HG03108 (cell line): ENCODE data around the gene COX10.
"Not testable (repeated sequence)": the region's sequence is repeated elsewhere in the genome, so short reads cannot be mapped to it uniquely, and the experiment has no call there.

Experiments
- ATAC-seq: cut with Tn5 transposase; IDR thresholded peaks from one replicate; pipeline ENCODE4 v1.9.1; 2021; ENCODE audit warnings: moderate library complexity; ENCODE audit not compliant: unreplicated experiment

Gene COX10

DNA sequence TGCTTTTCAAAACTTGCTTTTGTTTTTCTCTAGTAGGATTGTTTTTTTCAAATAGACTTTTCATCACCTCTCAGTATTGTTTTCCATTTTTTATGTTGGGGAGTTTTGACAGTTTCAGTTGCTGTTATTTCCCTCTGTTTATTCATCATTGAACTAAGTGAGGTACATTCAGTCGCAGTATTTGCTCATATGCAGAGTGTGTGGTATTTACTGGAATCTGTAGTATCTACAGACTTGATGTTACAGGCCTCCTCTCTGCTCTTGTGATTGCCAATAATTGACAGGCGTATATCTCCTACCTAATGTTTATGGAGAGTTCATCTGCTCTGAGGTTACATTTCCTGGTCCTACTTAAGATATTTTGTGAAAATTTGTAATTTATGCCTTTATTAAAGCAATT is 49.6 kb downstream of the COX10 start:
- ATAC-seq, result no peak

DNA sequence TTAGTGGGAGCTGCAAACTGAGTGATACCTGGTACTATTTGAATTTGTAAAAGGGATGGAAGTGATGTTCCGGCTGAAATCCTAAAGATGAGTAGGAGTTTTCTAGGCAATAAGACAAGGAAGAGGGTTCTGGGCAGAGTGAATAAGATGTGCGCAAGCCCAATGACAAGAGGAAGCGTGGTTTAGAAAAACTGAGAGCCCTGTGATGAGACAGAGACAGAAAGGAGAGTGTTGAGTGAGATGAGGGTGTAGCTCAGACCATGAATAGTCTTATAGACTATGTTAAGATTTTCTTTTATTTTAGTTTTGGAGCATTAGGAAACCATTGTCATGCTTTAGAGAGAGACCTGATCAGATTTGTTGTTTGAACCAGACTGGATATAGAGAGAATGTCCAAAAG is 50.2 kb downstream of the COX10 start:
- ATAC-seq, result no peak

DNA sequence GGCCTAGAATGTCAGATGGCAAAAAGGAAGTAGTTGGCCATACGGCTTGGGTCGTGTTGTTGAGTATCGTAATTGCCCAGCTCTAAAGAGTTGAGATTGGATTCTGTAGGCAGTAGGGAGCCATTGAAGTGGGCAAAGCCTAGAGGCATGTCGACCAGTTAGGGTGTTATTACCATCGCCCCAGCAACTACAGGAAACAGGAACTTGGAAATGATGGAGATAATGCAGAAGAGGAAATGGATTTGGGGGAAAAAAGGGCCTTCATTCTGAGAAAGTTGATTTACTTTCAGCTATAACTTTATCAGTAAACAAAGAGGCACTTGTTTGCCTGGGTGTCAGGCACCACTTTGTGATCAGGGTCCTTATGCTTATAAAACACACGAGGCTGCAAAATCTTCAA is 52.6 kb downstream of the COX10 start:
- no peak for ATAC-seq

DNA sequence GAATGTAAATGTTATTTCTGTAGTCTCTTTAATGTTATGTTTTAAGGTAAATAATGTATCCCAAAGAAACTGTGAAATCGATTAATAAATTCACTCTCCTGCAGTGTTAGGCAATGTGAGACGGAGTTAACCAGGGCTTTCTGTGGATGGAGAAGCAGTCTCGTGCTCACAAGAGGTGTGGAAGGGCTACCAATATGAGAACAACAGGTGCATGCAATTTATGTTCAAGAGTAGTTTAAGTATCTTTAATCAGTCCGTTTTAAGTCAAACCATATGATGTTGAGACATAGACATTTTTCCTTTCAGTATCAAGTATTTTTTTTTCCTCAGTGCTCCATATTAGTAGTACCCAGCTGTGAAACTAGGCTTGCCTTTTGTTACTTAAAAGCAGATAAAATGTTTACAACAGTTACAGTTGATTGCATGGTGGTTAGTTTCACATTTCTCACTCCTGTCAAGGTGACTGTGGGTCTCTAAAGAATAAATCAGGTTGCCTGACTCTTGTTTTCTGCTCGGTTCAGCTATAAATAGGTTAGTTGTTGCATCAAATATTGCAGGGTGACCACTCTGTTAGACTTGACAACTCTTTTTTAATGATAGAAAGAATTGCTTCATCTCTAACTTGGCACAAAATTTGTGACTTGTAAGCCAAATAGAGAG is 54.4 kb downstream of the COX10 start:
- ATAC-seq, result no peak

DNA sequence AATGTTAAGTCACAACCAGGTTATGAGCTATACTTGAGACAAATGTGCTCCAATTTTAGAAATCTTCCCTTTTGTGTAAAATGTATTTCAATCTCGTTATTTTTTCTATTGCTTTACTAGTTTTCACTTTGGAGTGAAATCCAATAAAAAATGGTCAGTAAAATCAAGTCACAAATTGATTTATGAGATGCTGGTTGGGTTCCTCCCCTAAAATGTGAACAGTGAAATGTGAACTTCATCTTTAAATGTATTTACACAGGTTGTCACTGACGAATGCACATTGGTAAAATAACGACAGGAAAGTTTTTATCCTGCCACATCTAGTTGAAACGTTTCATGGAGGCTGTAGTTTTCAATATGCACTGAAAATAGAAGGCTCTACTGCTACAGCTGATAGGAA is 55.5 kb downstream of the COX10 start:
- no peak for ATAC-seq

DNA sequence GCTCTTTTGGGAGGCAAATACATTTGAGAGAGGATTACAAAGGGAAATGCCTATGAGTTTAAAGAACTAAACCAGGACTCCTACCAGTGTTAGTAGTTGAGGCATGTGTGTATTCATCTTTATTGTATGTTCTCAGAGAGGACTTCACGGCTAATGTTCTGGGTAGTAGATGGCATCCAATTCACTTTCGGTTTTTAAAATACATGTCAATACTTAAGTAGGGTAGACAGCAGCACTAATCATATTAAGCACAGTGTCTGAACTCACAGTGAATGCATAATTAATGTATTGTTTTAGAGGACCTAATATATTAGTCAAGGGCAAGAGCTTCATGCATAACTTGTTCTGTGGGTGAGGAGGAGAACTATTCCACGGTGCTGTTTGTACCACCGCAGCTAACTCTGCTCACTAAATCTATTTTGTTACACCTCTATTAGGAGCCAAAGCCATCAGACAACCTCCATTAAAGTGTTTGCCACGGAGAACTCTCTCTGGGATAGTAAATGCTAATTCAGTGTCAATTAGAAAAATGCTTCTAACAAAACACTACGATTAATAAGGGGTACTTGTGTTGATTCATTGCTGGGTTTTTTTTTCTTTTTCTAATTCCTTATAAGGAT is 56.3 kb downstream of the COX10 start:
- no peak for ATAC-seq

DNA sequence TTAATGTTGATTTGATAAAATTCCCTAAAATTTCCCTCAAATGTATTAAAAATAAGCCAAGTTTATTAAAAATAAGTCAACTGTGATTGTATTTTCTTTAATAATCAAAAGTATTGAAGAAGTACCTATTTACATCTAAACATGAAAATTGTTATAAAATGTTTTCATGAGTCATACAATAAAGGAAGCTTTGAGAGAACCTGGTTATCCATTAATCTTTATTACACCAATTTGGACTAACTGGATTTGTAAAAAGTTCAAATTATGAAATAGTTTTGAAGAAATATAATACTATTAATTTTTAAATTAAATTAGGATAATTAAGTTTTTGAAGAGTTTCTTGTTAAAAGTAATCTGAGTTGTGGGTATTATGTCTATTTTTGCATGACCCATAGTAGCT is 63.8 kb downstream of the COX10 start:
- no peak for ATAC-seq

DNA sequence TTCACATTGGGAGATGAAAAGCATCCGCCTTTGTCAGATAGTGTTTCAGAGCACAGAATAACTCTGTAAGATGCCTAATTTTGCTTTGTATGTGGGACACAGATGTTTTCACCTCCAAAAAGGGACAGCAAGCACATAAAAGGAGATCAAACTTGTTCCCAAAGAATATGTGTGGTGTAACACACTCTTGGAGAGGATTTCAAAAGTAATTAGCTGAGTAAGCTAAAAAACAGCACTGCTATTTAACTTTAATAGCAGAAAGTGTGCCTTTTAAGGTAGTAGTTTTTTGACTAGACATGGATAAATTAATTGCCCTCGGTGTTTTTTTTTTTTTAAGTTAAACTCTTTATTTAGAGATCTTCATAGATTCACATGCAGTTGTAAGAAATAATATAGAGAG is 65.2 kb downstream of the COX10 start:
- ATAC-seq, result no peak

DNA sequence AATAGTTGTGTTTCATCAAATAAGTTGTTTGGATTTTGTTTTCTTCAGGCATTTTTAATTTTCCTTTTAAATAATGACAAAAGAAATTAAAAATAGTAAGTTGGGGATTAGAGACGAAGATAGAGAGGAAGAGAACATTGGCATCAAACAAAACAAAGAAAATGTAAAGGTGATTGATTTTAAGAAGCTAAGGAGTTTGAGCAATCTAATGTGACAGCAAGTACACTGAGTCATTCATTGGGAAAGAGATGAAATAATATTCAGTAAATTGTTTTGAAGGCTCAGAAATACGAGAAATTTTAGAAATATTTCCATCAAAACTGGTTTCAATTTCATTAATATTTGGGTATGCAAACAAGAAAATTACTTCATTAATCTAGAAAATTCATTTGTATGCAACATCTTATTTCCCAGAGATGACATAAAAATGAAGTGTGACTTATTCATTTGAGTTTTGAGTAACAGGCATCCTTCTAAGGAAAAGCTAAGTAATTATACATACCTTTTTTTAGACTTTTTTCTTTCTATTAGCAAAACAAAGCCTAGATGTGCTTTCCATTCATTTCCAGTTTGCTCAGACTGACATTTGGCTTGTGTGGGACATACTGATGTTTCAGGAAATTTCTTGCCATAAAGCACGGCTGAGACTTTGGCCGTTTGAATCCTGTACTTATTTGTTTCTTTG is 66.7 kb downstream of the COX10 start:
- no peak for ATAC-seq

DNA sequence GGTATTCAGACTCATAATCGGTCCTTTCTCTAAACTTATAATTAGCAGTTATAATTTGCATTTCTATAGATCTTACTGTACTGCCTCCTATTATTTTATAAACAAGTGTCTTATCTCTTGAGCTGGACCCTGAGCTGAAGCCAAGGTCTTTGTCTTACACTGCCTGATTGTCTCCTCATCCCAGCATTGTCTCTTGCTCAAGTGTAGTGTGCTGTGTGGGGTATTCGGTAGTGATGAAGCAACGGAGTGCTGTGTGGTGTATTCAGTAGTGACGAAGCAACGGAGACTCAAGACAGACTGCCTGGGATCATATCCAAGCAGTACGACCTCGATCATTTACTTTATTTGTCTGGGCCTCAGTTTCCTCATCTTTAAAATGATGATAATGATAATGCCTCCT is 69.3 kb downstream of the COX10 start:
- no peak for ATAC-seq

DNA sequence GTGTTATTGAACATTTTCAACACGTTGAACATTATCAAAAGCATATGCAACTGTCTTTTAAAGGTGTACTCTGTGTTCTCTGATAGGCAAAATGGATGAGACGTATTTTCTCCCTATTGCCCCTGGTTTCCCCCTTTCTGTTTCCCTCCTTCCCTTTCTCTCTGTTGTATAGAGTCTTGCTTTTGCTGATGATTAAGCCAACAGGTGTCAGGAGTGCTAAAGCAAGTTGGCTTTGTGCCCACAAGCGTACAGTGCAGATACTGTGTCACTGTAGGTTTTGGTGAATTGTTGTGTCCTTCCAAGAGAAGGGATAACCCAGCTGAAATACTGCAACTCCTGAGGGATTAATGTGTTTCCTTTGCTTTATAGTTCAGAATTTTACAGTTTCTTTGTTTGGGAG is 74.4 kb downstream of the COX10 start:
- no peak for ATAC-seq

DNA sequence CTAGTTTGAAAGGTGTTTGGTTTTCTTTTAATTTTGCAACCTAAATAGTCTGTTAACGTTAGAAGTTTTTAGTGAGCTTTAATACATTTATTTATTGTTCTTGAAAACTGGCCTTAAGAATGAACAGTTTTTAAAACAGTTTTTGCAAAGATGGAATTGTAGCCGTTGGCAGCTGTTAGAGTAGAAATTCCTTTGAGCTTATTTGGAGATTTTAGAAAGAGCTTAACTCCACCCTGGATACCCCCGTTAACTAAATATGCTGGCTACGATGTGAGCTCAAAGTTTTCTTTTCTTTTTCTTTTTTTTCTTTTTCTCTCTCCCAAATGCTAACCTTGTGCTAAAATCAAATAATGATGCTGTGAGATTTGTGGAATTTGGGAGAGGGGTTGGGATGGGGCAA is 75.2 kb downstream of the COX10 start:
- ATAC-seq, result no peak

DNA sequence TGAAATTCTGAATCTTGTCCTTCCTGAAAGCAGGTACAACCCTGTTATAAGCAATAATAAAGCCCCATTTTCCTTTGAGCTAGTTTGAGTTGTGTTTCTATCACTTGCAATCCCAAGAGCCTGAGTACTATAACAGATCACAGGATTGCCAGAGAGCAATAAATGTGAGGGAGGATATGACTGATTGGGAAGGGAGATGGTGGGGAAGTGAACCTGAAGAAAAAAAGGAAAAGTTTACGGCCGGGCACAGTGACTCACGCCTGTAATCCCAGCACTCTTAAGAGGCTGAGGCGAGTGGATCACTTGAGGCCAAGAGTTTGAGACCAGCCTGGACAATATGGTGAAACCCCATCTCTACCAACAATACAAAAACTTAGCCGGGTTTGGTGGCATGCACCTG is 80.4 kb downstream of the COX10 start:
- no peak for ATAC-seq

DNA sequence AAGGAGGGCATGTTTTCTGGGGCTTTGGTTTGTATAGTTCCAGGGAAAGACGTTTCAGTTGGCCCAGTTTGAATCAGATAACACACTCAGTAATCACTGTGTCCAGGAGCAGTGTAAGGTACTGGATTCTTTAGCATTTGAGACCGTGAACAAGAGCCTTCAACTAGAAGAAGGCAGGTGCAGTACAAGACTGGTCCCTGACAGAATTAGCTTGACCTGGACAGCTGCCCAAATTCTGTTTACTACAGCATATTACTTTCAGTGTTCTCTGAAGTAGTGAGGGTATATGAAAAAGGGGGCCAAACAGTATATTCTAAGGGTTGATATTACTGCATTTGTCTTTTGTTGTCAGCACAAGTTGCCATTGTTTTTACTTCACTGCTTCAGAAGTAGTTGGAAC is 81.3 kb downstream of the COX10 start:
- ATAC-seq, result no peak

DNA sequence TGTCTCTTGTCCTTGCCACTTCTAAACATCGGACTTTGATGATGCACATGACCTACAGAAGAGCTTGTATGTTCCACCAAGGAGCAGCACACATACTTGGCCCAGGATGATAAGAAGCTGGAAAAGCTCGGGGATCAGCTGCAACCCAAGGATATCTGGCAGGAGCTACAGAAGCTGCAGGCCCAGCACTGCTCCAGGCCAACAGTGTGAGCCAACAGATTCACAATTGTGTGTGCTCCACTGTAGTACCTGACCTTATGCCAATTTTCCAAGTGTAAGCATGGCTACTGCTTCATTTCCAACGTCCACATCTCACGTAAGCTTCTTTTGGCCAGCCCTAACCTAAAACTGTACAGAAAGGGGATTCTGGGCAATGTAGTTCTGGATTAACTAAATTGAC is 83.4 kb downstream of the COX10 start:
- ATAC-seq, result no peak

DNA sequence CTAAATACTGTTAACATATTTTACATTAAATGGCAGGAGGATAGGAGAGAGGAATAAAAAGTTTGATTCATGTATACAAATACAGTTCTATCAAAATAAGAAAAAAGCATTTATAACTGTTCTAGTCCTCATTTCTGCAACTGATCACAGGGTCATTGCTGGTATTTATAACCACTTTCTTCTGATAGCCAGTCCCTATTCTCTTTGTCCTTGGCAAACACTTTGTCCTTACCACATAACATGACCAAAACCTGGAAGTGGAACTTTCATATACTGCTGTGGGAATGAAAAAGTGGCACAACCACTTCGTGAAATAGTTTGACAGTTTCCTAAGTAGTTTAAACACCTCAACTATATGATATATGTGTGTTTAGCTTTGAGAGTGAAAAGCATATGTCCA is 84.1 kb downstream of the COX10 start:
- ATAC-seq, result no peak

DNA sequence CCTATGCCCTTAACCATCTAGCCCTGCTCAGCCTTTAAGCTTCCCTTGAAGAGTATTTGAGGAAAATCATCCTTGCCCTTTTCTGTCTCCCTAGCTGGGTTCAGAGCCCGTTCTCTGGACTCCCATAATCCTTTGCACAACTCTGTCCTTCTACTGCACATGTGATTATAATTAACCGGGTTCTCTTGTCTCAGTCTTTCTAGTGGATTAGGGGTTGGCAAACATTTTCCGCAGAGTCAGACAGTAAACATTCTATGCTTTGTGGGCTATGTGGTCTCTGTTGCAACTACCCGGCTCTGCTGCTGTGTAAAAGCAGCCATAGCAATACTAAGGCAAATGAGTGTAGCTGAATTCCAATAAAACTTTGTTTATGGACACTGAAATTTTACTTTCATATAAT is 87.4 kb downstream of the COX10 start:
- ATAC-seq, result no peak

DNA sequence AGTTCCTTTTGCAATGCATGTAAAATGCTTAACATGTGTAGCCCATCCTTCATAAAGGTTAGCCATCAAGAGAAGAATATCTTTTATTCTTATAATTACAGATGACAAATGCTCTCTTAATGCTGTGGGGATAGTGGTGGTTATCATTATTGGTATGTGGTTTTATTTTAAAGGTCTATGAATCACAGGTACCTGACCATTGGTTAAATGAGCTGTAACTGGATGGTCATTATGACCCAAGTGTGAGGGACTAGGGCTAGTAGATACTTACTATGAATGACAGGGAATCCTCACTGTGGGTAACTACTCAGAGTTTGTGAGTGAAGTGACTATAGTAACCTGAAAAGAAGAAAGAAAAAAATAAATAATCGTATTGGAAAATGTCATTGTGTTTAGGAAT is 88.5 kb downstream of the COX10 start:
- no peak for ATAC-seq

DNA sequence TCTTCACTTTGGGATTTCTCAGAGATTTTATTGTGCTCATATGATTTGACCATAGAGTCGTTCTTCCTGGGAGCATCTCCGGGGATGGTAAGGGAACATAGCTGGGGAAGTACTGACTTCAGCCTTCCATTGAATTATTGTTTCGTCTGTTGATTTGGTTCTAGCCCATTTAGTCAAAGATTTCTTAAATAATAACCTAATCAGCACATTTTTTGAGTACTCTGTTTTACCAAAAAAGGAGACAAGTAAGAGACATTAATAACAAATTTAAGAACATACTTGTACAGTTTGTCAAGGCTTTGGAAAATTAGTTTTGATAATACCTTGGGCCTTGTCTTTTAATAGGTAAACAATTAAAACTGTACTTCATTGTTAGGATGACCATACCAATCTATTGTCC is 89.4 kb downstream of the COX10 start:
- no peak for ATAC-seq

DNA sequence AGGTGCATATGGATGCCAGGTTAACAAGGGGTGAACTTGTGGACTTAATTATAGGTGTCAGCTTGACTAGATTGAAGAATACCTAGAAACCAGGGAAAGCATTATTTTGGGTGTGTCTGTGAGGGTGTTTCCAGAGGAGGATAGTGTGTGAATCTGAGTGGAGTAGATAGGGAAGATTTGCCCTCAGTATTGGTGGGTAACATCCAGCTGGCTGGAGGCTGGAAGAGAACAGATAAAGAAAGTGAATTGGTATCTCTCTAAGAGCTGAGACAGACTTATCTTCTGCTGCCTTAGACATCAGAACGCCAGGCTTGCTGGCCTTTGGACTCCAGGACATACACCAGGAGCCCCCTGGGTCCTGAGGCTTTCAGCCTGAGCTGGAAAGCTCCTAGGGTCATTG is 92.1 kb downstream of the COX10 start:
- no peak for ATAC-seq

DNA sequence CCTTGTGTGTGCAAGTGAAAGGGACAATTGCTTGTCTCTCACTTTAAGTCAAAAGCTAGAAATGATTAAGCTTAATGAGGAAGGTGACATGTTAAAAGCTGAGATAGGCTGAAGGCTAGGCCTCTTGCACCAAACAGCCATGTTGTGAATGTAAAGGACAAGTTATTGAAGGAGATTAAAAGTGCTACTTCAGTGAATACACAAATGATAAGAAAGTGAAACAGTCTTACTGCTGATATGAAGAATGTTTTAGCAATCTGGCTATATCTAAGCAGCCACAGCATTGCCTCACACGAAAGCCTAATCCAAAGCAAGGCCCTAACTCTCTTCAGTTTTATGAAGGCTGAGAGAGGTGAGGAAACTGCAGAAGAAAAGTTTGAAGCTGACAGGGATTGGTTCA is 96.3 kb downstream of the COX10 start:
- no peak for ATAC-seq

DNA sequence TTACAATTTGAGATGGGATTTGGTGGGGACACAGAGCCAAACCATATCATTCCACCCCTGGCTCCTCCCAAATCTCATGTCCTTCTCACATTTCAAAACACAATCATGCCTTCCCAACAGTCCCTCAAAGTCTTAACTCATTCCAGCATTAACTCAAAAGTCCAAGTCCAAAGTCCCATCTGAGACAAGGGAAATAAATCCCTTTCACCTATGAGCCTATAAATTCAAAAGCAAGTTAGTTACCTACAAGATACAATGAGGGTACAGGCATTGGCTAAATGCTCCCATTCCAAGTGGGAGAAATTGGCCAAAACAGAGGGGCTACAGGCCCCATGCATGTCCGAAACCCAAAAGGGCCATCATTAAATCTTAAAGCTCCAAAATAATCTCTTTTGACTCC is 98.5 kb downstream of the COX10 start:
- not testable (repeated sequence) for ATAC-seq

DNA sequence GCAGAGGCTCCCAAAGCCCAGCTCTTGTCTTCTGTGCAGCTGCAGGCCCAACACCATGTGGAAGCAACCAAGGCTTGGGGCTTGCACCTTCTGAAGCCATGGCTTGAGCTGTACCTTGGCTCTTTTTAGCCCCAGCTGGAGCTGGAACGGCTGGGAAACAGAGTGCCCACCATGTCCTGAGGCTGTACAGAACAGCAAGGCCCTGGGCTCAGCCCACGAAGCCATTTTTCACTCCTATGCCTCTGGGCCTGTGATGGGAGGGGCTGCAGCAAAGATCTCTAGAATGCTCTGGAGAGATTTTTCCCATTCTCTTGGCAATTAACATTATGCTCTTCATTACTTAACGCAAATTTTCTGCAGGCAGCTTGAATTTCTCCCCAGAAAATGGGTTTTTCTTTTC is 99.3 kb downstream of the COX10 start:
- ATAC-seq, result no peak
